Subcutaneous adipose tissue (tissue), 4 donors: Measurements from ENCODE around the gene MAP2K4. TPM values are rescaled to one million over a fixed set of nuclear protein-coding genes. Genes with fewer than 3 reads are reported as not detected.

Source experiments
- total RNA-seq, 4 donors: library from RNA; depleted of rRNA; stranded (reverse); fragments of >200 nt; gene quantifications; one replicate each; pipeline ENCODE4 v1.1.0, GENCODE V29; 2016
- TF ChIP-seq, protein P1 (sequence below): fragments of 450-650 bp; IDR thresholded peaks from one replicate; pipeline ENCODE4 v1.5.1; 2016; ENCODE audit warnings: low read depth, mild to moderate bottlenecking, control low read depth, antibody characterized with exemption, moderate library complexity

The MAP2K4 gene
- total RNA-seq, 4 donors from 2014 or later: 21.3 to 27.3 (median 23.7) TPM

GRCh38 chr17:12134587-12134986, 113.9 kb downstream of the MAP2K4 start:
- TF ChIP-seq, protein P1, sequence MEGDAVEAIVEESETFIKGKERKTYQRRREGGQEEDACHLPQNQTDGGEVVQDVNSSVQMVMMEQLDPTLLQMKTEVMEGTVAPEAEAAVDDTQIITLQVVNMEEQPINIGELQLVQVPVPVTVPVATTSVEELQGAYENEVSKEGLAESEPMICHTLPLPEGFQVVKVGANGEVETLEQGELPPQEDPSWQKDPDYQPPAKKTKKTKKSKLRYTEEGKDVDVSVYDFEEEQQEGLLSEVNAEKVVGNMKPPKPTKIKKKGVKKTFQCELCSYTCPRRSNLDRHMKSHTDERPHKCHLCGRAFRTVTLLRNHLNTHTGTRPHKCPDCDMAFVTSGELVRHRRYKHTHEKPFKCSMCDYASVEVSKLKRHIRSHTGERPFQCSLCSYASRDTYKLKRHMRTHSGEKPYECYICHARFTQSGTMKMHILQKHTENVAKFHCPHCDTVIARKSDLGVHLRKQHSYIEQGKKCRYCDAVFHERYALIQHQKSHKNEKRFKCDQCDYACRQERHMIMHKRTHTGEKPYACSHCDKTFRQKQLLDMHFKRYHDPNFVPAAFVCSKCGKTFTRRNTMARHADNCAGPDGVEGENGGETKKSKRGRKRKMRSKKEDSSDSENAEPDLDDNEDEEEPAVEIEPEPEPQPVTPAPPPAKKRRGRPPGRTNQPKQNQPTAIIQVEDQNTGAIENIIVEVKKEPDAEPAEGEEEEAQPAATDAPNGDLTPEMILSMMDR: no peak

DNA sequence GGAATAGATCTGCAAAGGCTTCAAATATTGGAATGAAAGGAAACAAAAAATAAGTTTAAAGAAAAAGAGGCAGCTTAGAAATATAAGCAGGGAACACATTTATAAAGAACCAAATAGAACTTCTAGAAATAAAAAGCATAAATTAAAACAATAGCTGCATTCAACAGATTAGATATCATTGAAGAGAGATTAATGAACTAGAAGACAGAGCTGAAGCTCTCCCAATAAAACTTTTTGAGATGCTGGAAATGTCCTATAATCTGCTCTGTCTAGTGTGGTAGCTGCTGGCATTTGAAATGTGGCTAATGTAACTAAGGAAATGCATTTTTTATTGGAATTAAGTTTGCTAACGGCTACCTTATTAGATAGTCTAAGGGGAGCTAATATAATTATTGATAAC, 115.6 kb downstream of the MAP2K4 start:
- TF ChIP-seq, protein P1: no peak

DNA sequence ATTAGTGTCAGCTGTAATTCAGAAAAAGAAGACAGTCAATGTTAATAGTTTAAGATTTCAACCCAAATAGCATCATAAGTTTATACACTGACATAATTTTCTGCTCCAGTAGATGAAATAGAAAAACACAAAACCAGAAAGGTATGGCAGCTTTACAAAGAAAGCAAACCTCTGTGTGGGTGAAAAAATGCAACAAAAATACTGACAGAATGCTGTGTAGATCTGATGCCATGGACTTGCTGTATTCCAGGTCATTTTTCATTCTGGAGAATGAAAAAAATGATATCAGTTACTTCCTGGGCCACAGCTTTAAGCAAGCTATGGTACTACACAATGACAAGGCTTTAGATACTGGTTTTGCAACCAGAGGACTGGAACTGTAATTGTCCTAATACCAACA, 116.0 kb downstream of the MAP2K4 start:
- TF ChIP-seq, protein P1: no peak

GRCh38 chr17:12137859-12138258, 117.2 kb downstream of the MAP2K4 start:
- TF ChIP-seq, protein P1: no peak

DNA sequence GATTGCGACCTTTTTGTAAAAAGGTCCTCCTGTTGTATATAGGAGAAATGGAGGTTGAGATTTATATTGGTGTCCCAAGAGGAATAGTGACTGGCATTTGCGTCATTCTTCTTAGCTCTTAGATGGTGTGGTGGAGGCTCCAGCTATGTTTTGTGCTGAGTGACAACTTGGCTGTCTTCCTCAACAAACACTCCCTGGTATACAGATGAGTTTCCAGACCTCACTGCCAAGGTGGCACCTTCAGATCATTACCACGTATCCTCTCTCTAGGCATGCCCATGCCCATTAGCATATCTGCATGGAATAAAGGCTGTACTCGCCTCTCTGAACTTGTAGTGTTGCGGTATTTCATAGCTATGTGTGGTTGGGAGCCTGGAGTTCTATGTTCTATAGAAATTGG, 120.0 kb downstream of the MAP2K4 start:
- TF ChIP-seq, protein P1: no peak

- TF ChIP-seq, protein P1: no peak
Observed at GRCh38 chr17:12164085-12164484, 143.4 kb downstream of the MAP2K4 start.

DNA sequence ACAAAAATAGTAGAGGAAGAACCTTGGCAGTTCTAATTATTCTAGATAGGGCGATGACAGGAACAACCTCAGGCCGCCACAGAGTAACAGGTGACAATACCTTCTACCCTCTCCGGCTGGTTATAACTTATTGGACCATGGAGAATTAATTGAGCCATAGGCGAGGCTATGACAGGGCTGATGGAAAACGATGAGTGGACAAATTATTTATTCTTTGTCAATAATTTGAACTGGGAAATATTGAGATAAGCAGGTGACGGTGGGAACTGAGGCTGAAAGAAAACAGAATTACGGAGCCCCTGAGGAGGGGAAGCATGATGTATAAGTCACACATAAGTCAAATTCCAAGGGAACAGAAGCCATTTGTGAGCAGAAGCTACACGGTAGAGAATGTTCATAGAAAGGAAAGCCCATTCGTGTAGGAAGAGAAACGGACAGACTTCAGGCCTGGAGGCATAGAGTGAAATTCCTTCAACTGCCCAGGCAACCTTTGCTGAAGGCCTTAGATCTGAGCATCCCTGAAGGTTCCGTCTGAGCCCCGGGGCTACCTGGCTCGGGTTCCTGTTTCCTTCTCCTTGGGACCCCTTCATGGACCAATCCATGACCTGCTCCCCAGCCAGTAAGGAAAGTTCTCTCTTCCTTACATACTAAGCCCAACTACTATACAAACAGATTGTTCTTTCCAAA, 158.1 kb downstream of the MAP2K4 start:
- TF ChIP-seq, protein P1: no peak
